Breast epithelium (tissue), 3 donors: ENCODE measurements around the gene CA9.

Source experiments
- CTCF ChIP-seq, 3 donors: fragments of 450-650 bp; IDR thresholded peaks; one replicate each; pipeline ENCODE4 v1.5.1; 2016 to 2017; ENCODE audit warnings: antibody characterized with exemption in 3 of 3, mild to moderate bottlenecking in 3 of 3, moderate library complexity in 3 of 3
- POLR2AphosphoS5 ChIP-seq, 3 donors: sonication (generic); formaldehyde crosslinking; IDR thresholded peaks; one replicate each; pipeline ENCODE4 v1.6.1; 2017; ENCODE audit warnings: antibody characterized with exemption in 3 of 3

DNA sequence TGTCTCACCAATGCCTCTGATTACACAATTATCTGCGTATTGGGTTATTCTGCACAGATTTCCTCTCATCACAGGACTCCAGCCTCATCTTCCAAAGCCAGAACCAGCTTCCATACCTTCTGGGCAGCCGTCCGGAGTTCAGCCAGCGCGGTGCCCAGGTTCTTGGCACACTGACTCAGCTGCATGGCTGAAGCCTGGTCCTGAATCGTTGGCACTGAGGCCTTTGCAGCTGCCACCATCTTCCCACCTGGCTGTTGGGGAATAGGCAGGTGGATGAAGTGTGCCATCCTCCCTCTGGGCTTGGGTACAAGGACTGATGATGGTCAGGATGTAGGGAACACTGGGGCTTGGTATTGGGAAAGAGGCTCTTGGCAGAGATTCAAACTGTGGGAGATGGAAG, 40.4 kb downstream of the CA9 start:
- TF ChIP-seq POLR2AphosphoS5 (IDR thresholded peaks at IDR 0.05): no peak
- no peak for TF ChIP-seq CTCF (IDR thresholded peaks at IDR 0.05)
